KOPT-K1 (cell line): Measurements from ENCODE around the gene EEFSEC.

Experiments
- H3K27ac ChIP-seq: fragments of 200-600 bp; sonication (generic); 2 replicates; pipeline ENCODE4 v1.5.1; 2016; ENCODE audit warnings: antibody characterized with exemption, mild to moderate bottlenecking, low read depth, low read length; ENCODE audit not compliant: poor library complexity, severe bottlenecking
- H3K36me3 ChIP-seq: fragments of 200-600 bp; sonication (generic); 2 replicates; pipeline ENCODE4 v1.5.1; 2017; ENCODE audit warnings: antibody characterized with exemption, mild to moderate bottlenecking, low read length, moderate library complexity; ENCODE audit not compliant: insufficient read depth
- H3K9me3 ChIP-seq: fragments of 200-600 bp; sonication (generic); 2 replicates; pipeline ENCODE4 v1.5.1; 2017; ENCODE audit warnings: antibody characterized with exemption, low read length, mild to moderate bottlenecking; ENCODE audit not compliant: insufficient read depth, poor library complexity, severe bottlenecking

EEFSEC gene

DNA sequence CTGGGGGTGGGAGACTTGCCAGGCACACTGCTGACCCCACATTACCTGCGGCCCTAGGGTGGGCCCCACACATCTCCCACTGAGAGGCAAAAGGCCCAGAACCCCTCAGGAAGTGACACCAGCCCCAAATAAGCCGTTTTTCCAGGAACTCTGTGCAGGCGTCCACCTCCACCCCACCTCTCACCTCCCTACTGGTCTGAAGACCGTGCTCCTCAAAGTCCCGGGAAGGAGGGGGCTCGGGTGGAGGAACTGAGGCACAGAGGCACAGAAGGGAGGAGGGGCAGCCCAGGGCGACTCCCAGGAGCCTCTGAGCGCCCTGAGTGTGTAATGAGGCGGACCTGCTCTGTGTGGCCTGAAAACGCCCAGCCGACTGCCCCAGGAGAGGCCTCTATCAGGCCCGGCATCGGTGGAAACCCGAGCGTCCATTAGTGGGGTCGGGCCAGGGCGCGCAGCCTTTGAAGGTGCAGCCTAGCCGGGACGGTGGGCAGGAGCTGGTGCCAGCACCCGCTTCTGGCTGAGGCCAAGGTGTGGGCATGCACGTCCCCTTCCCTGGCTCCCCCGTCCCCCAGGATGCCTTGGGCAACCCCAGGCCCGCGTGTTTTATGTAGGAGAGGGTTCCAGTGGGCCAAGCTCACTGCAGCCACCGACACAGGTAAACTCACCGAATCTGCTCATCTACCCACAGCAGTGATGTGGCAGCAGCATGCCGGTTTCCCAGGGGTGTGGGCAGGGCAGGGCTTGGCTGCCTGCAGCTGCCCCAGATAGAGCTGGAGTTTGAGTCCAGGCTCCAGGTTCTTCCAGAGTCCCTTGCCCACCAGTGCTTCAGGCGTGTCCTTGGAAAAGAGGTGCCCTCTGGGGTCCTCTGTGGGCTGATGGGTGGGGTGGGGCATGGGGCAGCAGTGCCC lies 257.6 kb downstream of the EEFSEC start:
- Histone ChIP-seq H3K27ac (no peak overlapping the region), H3K9me3 (no peaks in the 10 kb centered on the region), H3K36me3 (no peaks in the 10 kb centered on the region)

DNA sequence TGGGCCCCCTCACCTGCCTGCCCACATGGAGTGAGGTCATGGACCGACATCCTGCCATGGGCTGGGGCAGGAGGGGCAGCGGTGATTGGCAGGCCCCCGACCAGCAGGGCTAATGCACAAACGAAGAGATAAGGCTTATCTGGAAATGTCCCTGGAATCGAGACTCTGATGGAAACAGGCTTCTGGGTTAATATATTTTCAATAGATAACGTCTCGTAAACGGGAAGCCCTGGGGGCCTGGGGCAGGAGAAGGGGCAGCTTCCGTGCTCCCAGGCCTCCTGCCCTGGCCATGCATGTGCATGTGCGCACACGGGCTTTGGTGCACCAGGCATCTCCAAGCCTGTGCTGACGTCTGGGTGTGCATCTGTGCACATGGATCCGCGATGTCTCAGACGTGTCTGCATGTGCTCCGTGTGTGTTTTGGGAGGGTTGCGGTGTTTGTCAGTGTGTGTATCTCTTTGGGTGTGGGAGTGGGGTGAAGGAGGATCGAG lies 258.3 kb downstream of the EEFSEC start:
- Histone ChIP-seq H3K27ac (no peak overlapping the region), H3K36me3 (no peaks in the 10 kb centered on the region), H3K9me3 (no peaks in the 10 kb centered on the region)

DNA sequence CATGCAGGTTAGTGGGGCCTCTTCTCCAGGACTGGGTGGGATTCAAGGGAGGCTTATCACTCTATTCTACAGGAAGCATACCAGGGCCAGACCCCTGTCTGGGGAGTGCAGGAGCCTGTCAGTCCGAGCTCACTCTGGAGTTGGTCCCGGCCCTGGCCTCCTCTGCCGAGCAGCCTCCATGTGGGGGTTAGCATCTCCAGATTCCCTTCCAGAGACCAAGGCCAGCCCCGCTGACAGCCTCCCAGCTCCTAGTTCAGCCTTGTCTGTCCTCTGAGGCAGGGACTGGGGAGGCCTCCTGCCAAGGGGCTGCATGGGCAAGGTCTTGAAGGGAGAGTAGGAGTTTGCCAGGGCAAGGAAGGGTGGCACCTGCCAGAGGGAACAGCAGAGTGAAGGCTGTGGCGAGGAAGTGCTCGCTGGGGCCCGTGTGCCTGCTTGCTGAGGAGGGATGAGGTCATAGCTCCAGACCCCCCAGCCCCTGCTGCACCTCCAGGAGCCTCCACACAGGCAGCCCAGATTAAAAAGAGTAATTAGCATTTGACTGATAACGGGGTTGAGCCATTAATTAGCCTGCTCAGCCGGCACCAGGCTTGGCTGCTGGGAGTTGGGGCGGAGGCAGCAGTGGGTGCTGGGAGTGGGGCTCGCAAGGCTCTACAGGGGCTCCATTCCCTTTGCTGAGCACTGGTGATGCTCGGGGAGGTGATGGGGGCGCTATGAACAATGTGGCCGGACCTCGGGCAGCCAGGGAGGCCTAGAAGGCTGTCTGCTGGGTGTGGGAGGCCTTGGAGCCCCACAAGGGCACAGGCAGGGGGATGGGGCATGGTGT lies 259.1 kb downstream of the EEFSEC start:
- no peaks in the 10 kb centered on the region for H3K36me3 ChIP-seq
- H3K27ac ChIP-seq = no peak overlapping the region
- no peaks in the 10 kb centered on the region for H3K9me3 ChIP-seq

DNA sequence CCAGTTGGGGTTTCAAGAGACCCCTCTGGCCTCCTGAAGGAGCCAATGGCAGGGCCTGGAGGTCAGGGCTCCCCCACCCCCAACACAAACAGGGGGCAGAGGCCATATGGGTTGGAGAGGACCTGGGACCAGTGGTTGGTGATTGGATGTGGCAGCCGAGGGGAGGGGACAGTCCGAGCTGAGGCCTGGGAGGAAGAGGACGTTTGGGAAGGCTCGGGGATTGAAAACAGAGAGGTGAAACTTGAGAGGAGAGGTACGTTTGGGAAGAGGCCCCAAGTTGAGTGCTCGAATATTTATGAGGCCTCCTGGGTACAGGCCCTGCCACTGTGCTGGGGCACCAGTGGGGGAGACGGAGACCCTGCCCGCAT lies 259.7 kb downstream of the EEFSEC start:
- Histone ChIP-seq H3K36me3 (no peaks in the 10 kb centered on the region), H3K27ac (no peak overlapping the region), H3K9me3 (no peaks in the 10 kb centered on the region)

DNA sequence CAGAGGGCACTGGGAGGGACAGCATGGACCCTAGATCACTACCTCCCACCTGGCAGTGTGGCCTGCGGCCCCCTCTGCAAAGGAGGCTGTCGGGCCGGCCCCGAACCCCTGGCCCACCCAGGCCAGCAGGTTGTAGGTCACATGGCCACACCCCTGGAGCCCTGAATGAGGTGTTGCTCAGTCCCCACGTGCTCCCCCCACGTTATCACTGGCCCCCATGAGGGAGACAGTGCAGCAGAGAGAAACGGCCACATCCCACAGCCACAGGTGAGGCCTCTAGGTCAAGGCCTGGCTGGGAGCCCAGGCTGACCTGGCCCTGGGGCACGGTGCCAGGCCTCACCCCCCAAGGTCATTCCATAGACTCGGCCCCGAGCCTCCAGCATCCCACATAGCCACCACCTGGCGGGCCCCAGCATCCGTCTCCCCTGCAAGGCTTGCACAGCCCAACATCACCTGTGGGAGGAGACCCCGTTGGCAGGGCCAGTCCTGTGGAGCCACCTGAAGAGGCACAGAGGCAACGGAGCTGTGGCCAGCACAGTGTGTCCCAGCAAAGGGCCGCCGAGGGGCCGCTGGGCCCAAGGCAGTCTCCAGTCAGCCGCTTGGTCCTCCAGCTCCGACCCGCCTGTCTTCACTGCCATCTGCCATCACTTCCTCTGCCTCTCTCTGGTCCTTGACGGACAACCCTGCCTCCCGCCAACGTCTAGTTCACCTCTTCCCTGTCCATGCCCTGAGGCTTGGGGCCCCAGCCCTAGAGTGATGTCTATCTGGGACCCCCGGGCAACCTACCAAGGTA lies 260.3 kb downstream of the EEFSEC start:
- H3K27ac ChIP-seq = no peak overlapping the region

DNA sequence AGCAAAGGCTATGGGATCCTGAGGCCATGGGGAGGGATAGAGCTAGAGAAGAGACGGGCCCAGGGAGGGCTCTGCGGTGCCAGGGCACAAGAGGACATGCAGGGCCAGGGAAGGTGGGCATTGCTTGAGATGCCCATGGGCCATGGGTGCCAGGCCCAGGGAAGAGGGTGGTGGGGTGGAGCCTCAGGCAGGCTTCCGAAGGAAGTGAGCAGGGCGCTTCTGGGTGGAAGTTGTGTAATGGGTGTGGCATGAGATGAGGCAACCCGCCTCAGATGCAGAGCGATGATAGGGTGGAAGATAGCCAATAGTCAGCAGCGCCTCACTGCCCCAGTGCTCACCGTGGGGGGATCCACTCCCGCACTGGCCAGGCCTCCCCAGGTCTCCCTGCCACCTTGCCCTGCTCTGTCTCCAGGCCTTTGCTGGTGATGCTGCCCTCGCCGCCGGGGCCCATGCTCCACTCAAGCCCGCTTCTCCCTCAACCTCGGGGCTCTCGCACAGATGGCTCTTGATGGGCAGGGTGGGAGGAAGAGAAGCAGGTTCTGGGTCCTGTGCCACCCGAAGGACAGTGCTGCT lies 262.0 kb downstream of the EEFSEC start:
- Histone ChIP-seq H3K36me3 (no peaks in the 10 kb centered on the region), H3K9me3 (no peaks in the 10 kb centered on the region), H3K27ac (no peak overlapping the region)

More for the DNA sequence above, 260.3 kb downstream of the EEFSEC start:
- H3K36me3 ChIP-seq = no peaks in the 10 kb centered on the region
- H3K9me3 ChIP-seq = no peaks in the 10 kb centered on the region

DNA sequence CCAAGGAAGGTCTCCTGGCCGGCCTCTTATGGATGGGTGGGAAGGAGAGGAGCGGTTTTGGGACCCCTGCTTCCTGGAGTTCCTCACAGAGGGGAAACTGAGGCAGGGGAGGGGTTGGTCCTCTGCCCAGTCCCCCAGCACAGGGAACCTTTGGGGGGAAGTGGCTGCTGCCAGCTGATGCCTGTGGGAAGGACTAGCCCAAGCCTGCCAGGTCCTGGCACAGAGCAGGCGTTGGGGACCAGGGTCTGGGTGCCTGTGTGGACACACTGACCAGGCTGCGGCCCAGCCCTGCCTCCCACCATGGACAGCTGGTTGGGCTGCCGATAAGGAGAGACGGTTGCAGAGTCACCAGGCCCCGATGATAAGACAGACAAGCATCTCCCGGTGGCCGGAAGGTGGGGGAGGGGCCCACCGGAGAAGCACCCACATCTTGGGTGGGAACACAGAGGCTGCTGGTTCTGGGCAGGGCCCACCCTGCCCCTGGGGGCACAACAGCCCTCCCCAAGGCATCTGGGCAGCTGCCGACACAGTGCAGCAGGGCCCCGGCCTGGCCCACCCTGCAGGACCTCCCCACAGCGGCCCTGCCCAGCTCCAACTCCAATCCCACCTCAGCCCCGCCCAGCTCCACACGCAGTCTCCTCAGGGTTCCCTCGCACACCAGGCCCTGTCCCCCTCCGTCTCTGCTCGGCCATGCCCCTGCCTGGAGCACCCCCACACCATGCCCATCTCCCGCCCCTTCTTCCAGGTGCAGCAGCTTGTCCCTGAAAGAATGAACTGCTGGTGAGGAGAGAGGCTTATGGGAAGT lies 262.7 kb downstream of the EEFSEC start:
- no peaks in the 10 kb centered on the region for H3K36me3 ChIP-seq
- H3K27ac ChIP-seq = no peak overlapping the region
- H3K9me3 ChIP-seq = no peaks in the 10 kb centered on the region

DNA sequence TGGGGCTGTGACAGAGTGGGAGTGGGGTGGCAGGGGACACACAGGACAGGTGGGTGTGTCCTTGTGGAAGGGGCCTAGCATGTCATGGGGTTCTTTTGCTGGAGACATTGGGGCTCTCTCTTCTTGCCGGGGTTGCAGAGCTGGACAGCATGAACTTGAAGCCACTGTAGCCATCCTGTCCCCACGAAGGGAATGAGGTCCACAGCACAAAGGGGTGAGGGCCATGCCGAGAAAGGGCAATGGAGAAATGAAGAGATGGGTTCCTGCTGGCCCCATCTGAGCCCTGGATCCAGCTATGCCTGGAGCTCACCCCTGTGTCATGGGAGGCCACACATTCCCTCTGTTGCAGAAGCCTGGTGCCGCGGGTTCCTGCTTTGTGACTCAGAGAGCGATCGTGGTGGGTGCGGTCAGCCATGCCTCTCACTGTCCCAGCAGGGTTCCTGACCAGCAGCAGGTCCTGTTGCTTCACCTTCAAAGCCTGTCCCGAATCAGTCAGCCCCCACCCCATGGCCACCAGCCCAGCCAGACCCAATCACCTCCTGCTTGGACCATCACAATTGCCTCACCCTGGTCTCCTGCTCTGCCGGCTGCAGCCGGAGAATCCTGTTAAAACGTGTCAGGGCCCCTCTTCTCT lies 263.4 kb downstream of the EEFSEC start:
- Histone ChIP-seq H3K27ac (no peak overlapping the region), H3K9me3 (no peaks in the 10 kb centered on the region), H3K36me3 (no peaks in the 10 kb centered on the region)

DNA sequence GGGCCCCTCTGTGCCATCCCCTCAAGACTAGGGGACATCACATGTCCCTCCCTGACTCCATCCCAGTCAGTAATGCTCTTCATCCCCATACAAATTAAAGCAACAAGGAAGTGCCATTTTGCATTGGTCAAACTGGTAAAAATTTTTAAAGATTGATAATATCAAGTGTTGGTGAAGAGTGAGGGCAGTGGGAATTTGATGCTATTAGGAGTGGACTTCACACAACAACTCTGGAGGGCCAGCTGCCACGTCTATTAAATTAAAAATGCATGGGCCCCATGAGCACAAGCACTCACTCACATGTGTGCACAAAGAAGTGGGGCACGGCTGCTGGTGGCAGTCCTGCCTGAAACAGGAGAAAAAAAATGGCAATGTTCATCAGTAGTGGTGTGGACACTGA lies 265.6 kb downstream of the EEFSEC start:
- H3K36me3 ChIP-seq = no peaks in the 10 kb centered on the region
- H3K9me3 ChIP-seq = no peaks in the 10 kb centered on the region
- H3K27ac ChIP-seq = no peak overlapping the region

DNA sequence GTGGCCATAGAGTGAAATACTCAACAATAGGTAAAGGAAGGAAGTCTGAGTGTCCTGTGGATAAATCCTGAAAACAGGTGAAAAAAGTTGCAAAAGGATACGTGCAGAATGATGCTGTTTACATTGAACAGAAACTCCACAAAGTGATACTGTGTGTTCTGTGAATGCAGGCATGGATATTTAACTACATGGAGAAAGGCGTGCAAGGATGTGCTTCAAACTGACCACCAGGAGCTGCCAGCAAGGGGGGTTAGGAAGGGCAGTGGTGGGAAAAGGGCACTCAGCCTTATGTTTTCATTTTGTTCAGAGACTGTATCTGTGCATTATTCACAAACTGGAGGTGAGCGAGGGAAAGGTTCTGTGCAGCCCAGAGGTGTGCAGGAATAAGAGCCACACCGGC lies 266.0 kb downstream of the EEFSEC start:
- no peak overlapping the region for H3K27ac ChIP-seq
- H3K9me3 ChIP-seq = no peaks in the 10 kb centered on the region
- no peaks in the 10 kb centered on the region for H3K36me3 ChIP-seq

DNA sequence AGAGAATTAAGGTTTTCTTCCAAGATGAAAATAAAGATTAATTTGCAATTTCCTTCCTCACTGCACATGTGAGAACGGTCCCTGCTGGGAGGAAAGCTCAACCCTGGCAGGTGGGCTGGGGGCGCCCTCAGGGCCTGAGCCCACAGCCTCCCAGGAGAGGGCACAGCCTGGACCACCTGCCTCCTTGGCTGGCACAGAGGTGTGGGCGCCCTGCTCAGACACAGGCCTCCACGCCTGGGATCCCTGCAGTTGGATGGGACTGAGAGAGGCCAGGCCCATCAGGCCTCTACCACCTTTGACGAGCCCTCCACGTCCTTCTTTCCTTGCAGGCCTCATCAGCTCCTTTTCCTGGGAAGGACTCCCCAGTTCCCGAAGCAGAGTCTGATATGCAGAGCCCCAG lies 267.0 kb downstream of the EEFSEC start:
- Histone ChIP-seq H3K36me3 (no peaks in the 10 kb centered on the region), H3K9me3 (no peaks in the 10 kb centered on the region), H3K27ac (no peak overlapping the region)

DNA sequence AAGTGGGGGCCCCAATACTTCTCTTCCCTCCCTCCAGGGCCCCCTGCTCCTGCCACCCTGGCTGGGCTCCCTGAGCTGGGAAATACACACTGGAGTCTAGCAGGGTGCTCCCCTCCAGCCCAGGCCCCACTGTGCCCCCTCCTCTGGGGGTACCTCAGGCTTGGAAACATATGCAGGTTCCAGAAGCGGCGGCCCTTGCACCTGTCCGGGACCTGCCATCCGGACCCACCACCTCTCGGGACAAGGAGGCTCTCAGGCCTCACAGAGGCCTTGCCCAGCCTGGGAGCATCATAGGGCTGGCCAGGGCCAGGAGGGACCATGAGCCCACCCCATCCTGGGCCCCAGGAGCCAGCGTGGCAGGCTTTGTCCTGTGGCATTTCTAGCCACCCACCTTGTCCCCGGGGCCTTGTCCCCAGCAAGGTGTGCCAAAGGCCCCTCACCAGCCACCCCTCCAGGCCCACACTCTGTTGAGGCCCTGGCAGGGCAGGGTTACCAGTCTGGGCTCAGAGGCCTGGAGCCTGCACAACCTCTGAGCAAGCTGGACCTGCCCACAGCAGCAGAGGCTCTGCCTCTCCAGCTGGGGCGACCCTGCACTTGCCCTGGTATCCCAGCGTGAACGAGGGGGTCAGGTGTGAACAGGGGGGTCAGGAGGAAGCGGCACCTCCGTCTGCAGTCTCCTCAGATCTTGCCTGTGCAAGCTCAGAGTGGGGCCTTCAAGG lies 267.6 kb downstream of the EEFSEC start:
- Histone ChIP-seq H3K9me3 (no peaks in the 10 kb centered on the region), H3K27ac (no peak overlapping the region), H3K36me3 (no peaks in the 10 kb centered on the region)

DNA sequence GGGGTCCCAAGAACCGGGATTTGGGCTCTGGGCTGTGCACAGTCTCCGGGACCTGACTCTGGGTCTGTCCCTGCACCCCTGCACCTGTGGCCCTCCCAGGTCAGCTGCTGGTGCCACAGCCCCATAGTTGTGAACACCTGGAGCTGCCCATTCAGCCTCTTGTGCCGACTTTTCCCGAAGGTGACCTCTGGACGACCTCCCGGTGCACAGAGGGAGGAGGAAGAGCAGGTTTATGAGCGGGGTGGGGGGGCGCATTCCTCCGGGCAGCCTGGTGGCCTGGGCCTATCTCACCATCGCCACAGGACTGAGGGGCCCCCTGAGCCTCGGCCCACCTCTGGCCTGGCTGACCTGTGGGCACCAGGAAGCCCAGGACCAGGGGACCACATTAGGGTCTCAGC lies 268.2 kb downstream of the EEFSEC start:
- Histone ChIP-seq H3K36me3 (no peaks in the 10 kb centered on the region), H3K27ac (no peak overlapping the region), H3K9me3 (no peaks in the 10 kb centered on the region)
